Sigmoid colon (tissue), 7 donors: Measurements from ENCODE around the gene HAPLN3. TPM values are rescaled to one million over a fixed set of nuclear protein-coding genes. Genes with fewer than 3 reads are reported as not detected.

Experiments used
- DNase-seq: peaks from one replicate; pipeline ENCODE4 v3.0.0-alpha.2; 2019
- H3K27ac ChIP-seq, 4 donors: fragments of 200-600 bp; sonication (generic); one replicate each; pipeline ENCODE4 v1.5.1; 2016 to 2019; ENCODE audit warnings: mild to moderate bottlenecking in 1 of 4
- H3K27me3 ChIP-seq, 3 donors: fragments of 200-600 bp; sonication (generic); one replicate each; pipeline ENCODE4 v1.5.1; 2019; ENCODE audit warnings: mild to moderate bottlenecking in 1 of 3
- H3K36me3 ChIP-seq, 4 donors: fragments of 200-600 bp; sonication (generic); one replicate each; pipeline ENCODE4 v1.5.1; 2016 to 2019
- H3K4me1 ChIP-seq, 4 donors: fragments of 200-600 bp; sonication (generic); one replicate each; pipeline ENCODE4 v1.5.1; 2017 to 2019
- H3K4me3 ChIP-seq, 4 donors: fragments of 200-600 bp; sonication (generic); one replicate each; pipeline ENCODE4 v1.5.1; 2017 to 2019; ENCODE audit warnings: mild to moderate bottlenecking in 2 of 4, moderate library complexity in 1 of 4
- H3K9me3 ChIP-seq, 4 donors: fragments of 200-600 bp in 3 of 4; sonication (generic) in 3 of 4; one replicate each; pipeline versions ENCODE4 v1.5.1 to v1.6.1; 2013 to 2019
- EP300 ChIP-seq, 4 donors: sonication (generic); formaldehyde crosslinking; IDR thresholded peaks; one replicate each; pipeline ENCODE4 v1.6.1; 2017; ENCODE audit warnings: antibody characterized with exemption in 4 of 4
- POLR2A ChIP-seq, 2 donors: fragments of 450-650 bp; IDR thresholded peaks; one replicate each; pipeline ENCODE4 v1.6.1; 2016; ENCODE audit warnings: antibody characterized with exemption in 2 of 2, mild to moderate bottlenecking in 2 of 2, moderate library complexity in 2 of 2
- POLR2AphosphoS5 ChIP-seq, 4 donors: sonication (generic); formaldehyde crosslinking; IDR thresholded peaks; one replicate each; pipeline ENCODE4 v1.6.1; 2017; ENCODE audit warnings: antibody characterized with exemption in 4 of 4
- WGBS, 2 donors: extraction: QIAGEN DNeasy Blood & Tissue Kit; methylation state at CpG; one replicate each; pipeline ENCODE4 v1.1.7; 2013; 5-methylcytosine and 5-hydroxymethylcytosine counted together
- intact Hi-C: fragments of 100-400 bp; cut with DNase I; formaldehyde crosslinking; loops from one replicate; pipeline ENCODE4 v1.15.1; 2023
- polyA plus RNA-seq, 3 donors: library from polyadenylated mRNA; stranded (reverse); fragments of 200-250 nt; gene quantifications; one replicate each; pipeline ENCODE4 v1.2.3, GENCODE V29; 2013
- total RNA-seq, 4 donors: library from RNA; depleted of rRNA; stranded (reverse); fragments of >200 nt; gene quantifications; one replicate each; pipeline ENCODE4 v1.1.0, GENCODE V29; 2016
- TF ChIP-seq, protein P1 (sequence below), 4 experiments: fragments of 450-650 bp in 3 of 4; fragments of 200-600 bp in 1 of 4; IDR thresholded peaks; one replicate each; pipeline ENCODE4 v1.5.1; 2016 to 2019; ENCODE audit warnings: antibody characterized with exemption in 4 of 4, mild to moderate bottlenecking in 3 of 4, moderate library complexity in 2 of 4
- donor health status: healthy with polysubstance abuse.
- donor health status: Bipolar disorder and iron deficiency.
- donor health status: healthy.

HAPLN3 gene
- total and polyA plus RNA-seq, 7 donors, result 0.60 to 20.9 (median 4.2) TPM; not detected in 1

DNA sequence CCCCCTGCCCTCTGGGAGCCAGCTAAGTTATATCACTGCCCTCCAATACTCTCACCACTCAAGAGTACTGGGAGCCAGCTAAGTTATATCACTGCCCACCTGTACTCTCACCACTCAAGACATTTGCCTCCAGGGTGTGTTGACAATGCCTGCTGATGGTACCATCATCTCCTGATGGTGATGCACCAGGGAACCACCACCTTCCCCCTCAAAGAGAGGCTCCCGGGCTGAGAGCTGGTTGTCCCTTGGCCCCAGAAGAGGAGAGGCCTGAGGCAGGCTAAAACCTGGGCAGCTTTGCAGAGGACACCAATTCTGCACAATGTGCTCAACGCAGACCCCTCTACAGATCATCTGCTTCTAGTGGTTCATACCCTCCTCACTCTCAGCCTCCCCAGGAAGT, 7.5 kb upstream of the HAPLN3 start:
- intact Hi-C loops, result loop anchor here (2.0 kb wide), 1 partner anchor 278 kb away; no protein-coding TSS in a partner anchor
- Histone ChIP-seq H3K27me3 (no peaks in the 10 kb centered on the region), H3K36me3 (peaks cover 0 to 38% (median 0%) of the 10 kb centered on the region in 4 donors), H3K4me3 (no peak overlapping the region), H3K4me1 (peaks cover 0 to 15% (median 10%) of the 10 kb centered on the region in 4 donors), H3K27ac (no peak overlapping the region), H3K9me3 (no peaks in the 10 kb centered on the region)
- WGBS, 2 donors, result 66 to 68% methylated on average over 2 of the region's 2 CpGs
- no peak for DNase-seq
- TF ChIP-seq EP300 (IDR thresholded peaks at IDR 0.05) (no peak), POLR2AphosphoS5 (IDR thresholded peaks at IDR 0.05) (no peak), POLR2A (IDR thresholded peaks at IDR 0.05) (no peak)
- TF ChIP-seq, protein P1, sequence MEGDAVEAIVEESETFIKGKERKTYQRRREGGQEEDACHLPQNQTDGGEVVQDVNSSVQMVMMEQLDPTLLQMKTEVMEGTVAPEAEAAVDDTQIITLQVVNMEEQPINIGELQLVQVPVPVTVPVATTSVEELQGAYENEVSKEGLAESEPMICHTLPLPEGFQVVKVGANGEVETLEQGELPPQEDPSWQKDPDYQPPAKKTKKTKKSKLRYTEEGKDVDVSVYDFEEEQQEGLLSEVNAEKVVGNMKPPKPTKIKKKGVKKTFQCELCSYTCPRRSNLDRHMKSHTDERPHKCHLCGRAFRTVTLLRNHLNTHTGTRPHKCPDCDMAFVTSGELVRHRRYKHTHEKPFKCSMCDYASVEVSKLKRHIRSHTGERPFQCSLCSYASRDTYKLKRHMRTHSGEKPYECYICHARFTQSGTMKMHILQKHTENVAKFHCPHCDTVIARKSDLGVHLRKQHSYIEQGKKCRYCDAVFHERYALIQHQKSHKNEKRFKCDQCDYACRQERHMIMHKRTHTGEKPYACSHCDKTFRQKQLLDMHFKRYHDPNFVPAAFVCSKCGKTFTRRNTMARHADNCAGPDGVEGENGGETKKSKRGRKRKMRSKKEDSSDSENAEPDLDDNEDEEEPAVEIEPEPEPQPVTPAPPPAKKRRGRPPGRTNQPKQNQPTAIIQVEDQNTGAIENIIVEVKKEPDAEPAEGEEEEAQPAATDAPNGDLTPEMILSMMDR (IDR thresholded peaks at IDR 0.05), result no peak

DNA sequence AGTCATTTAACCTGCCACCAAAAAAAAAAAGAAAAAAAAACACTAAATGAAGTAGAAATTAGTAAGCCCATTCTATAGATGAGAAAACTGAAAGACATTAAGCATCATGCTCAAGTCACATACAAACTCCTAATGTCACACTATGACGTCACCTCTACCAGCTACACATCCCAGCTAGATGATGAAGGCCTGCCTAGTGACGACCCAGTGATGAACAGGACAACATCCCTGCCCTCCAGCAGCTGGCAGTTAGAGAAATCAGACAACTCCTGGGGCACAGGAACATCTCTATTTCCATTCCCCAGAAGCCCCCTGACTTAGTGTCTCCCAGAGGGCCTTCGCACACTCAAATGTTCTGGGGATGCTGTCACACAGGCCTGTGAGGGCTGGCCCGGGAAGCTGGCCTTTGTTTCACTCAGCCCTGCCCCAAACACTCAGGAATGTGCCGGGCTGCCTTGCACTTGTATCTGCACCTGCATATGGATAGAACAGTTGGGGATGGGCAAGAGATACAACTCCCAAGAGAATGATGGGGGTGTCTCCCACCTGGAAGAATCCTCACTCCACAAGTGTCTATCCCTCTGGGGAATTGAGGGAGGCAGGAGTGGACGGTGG, 7.0 kb upstream of the HAPLN3 start:
- H3K9me3 ChIP-seq, result no peaks in the 10 kb centered on the region
- no peak overlapping the region for H3K4me3 ChIP-seq
- TF ChIP-seq POLR2AphosphoS5 (IDR thresholded peaks at IDR 0.05), result no peak
- no peak for TF ChIP-seq EP300 (IDR thresholded peaks at IDR 0.05)
- TF ChIP-seq, protein P1 (IDR thresholded peaks at IDR 0.05), result no peak
- no peak for TF ChIP-seq POLR2A (IDR thresholded peaks at IDR 0.05)
- H3K27ac ChIP-seq, result no peak overlapping the region
- H3K27me3 ChIP-seq, result no peaks in the 10 kb centered on the region
- DNase-seq, result no peak
- H3K36me3 ChIP-seq, result peaks cover 0 to 38% (median 0%) of the 10 kb centered on the region in 4 donors
- intact Hi-C loops, result loop anchor here (2.0 kb wide), 1 partner anchor 278 kb away; no protein-coding TSS in a partner anchor
- 80 to 91% methylated on average over 6 of the region's 6 CpGs for WGBS, 2 donors
- peaks cover 0 to 20% (median 15%) of the 10 kb centered on the region in 4 donors for H3K4me1 ChIP-seq

- intact Hi-C loops, result loop anchor here (2.0 kb wide), 1 partner anchor 279 kb away; no protein-coding TSS in a partner anchor
- H3K27ac ChIP-seq, result no peak overlapping the region
- no peaks in the 10 kb centered on the region for H3K9me3 ChIP-seq
- H3K4me3 ChIP-seq, result no peak overlapping the region
- H3K4me1 ChIP-seq, result peaks cover 0 to 27% (median 22%) of the 10 kb centered on the region in 4 donors
- TF ChIP-seq POLR2AphosphoS5 (IDR thresholded peaks at IDR 0.05), result no peak
- no peak for TF ChIP-seq POLR2A (IDR thresholded peaks at IDR 0.05)
- TF ChIP-seq, protein P1 (IDR thresholded peaks at IDR 0.05), result no peak
- TF ChIP-seq EP300 (IDR thresholded peaks at IDR 0.05), result no peak
- 90 to 94% methylated on average over 15 of the region's 15 CpGs for WGBS, 2 donors
- no peak for DNase-seq
- H3K36me3 ChIP-seq, result peaks cover 0 to 32% (median 0%) of the 10 kb centered on the region in 4 donors
- H3K27me3 ChIP-seq, result no peaks in the 10 kb centered on the region
These were observed 6.3 kb upstream of the HAPLN3 start for GRCh38 chr15:88901508-88902220.

DNA sequence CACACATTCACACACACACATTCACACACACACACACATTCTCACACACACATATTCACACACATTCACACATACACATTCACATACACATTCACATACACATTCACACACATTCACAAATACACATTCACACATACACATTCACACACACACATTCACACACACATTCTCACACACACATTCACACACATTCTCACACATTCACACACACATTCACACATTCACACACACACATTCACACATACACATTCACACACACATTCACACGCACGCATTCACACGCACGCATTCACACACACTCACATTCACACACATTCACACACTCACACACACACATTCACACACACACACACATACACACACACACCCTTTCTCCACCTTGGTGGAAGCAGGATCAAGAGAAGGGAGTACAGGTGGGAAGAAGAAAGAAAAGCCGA, 5.7 kb upstream of the HAPLN3 start:
- H3K4me1 ChIP-seq, result peaks cover 0 to 27% (median 22%) of the 10 kb centered on the region in 4 donors
- peaks cover 0 to 25% (median 0%) of the 10 kb centered on the region in 4 donors for H3K36me3 ChIP-seq
- whole genome bisulfite sequencing, 2 donors, result 71 to 85% methylated on average over 5 of the region's 5 CpGs
- H3K27me3 ChIP-seq, result no peaks in the 10 kb centered on the region
- DNase-seq, result no peak
- intact Hi-C loops, result no loop called here
- no peak overlapping the region for H3K4me3 ChIP-seq
- H3K9me3 ChIP-seq, result no peaks in the 10 kb centered on the region
- TF ChIP-seq POLR2A (IDR thresholded peaks at IDR 0.05) (no peak), POLR2AphosphoS5 (IDR thresholded peaks at IDR 0.05) (no peak), EP300 (IDR thresholded peaks at IDR 0.05) (no peak)
- TF ChIP-seq, protein P1 (IDR thresholded peaks at IDR 0.05), result no peak
- no peak overlapping the region for H3K27ac ChIP-seq
